Measurements from ENCODE around the gene TRABD2A. TPM values are rescaled to one million over a fixed set of nuclear protein-coding genes. Genes with fewer than 3 reads are reported as not detected.

Gene TRABD2A
- total and polyA plus RNA-seq, 2 of the 13 experiments (the other 11 are each of a cell fraction or from before 2014, with no cell fraction given) = 0.15 TPM; not detected in 1

DNA sequence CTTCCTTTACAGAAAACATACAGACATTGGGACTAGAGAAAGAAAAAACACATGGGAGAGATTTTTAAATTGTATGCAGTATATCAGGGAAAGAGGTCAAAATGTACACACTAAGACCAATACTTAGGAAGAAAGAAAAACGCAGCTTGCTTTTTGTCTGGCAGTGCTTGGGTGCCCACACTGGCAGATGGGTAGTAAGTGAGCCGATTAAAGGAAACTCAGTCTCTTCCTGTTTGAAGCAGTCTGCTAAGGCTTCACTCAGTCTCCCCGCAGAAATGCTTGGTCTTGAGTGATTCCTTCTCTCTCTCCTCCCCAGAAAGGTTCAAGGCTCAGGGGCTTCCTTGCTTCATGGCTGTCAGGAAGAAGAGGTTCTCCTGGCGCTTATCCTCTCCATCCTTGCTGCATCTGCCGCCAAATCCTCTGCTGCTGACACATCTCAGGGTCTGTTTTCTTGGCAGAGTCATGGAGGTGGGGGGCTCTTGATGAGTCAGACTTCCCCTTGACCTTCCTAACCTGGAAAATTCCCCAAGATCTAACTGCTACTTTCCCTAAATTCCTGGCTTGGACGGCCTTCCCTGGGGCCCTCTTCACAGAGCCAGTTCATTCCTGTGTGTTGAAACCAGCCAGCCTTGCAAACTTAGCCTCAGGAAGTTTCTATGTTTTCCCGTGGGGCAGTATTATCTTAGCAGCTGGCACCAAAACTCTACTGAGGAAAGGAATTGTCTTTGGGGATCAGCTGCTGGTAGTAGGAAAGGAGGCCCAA, 14.1 kb upstream of the TRABD2A start:
- no TSS peak for BruUV-seq (replicated peaks)
- ATAC-seq (no peak), FAIRE-seq (no peak), DNase-seq (ENCODE audit: low spot score) (no peak)
- WGBS (ENCODE audit: low lambda C conversion rate) = 42% methylated on average over 7 of the region's 7 CpGs
- POLR2A ChIA-PET = interaction anchor here (0.5 kb wide), 1 partner anchor 13 kb away, joined by 3 read pairs; no protein-coding TSS in a partner anchor
- Histone ChIP-seq H3K36me3 (replicated peaks in 1 of 2; ENCODE audit: control insufficient read depth in 1 of 2, insufficient read depth in 2 of 2, low read length in 2 of 2) (no peaks in the 10 kb centered on the region), H3K4me1 (ENCODE audit: insufficient read depth, low read length) (peaks cover 10% of the 10 kb centered on the region), H3K27ac (ENCODE audit: extremely low read length, insufficient read depth, low read length) (no peak overlapping the region), H3K27me3 (ENCODE audit: control insufficient read depth in 1 of 2, insufficient read depth in 2 of 2, low read length in 2 of 2) (peaks cover 3 to 20% of the 10 kb centered on the region in 2 experiments; a peak in 3 of 5 replicates), H3K4me3 (replicated peaks in 1 of 3; ENCODE audit: insufficient read depth in 1 of 3, low read depth in 2 of 3, low read length in 3 of 3) (no peak overlapping the region), H3K4me2 (ENCODE audit: low read depth, low read length) (no peak overlapping the region), H3K79me2 (ENCODE audit: insufficient read depth, low read length) (no peaks in the 10 kb centered on the region), H4K20me1 (ENCODE audit: insufficient read depth, low read length) (no peaks in the 10 kb centered on the region), H3K9ac (ENCODE audit: insufficient read depth, low read depth, low read length) (no peak overlapping the region), H2AFZ (ENCODE audit: low read length) (peak overlapping the region; percentile 33), H3K9me3 (ENCODE audit: low read length) (no peaks in the 10 kb centered on the region)
- CTCF ChIA-PET (ENCODE audit: low intra/inter-chr PET ratio, low total read pairs) = no interaction called here
- in situ Hi-C loops (cut with HindIII; ENCODE audit: extremely low pct_ligation_motif_present, low pct_unique_long_range_greater_than_20kb) = no loop called here
- intact Hi-C loops (cut with micrococcal nuclease; ENCODE audit: unreplicated experiment) = no loop called here
- TF ChIP-seq ZSCAN30 (CRISPR knock-in tag; IDR thresholded peaks at IDR 0.05) (no peak), RBFOX2 (IDR thresholded peaks at IDR 0.05; ENCODE audit: low read depth, low read length) (no peak), REL (CRISPR knock-in tag; conservative IDR thresholded peaks at IDR 0.05) (no peak), WIZ (CRISPR knock-in tag; IDR thresholded peaks at IDR 0.05) (no peak), ZNF619 (CRISPR knock-in tag; IDR thresholded peaks at IDR 0.05) (no peak), ZNF180 (CRISPR knock-in tag; IDR thresholded peaks at IDR 0.05; ENCODE audit: borderline replicate concordance, low read depth) (no peak), ZNF598 (CRISPR knock-in tag; IDR thresholded peaks at IDR 0.05; ENCODE audit: borderline replicate concordance) (no peak), RARG (CRISPR knock-in tag; IDR thresholded peaks at IDR 0.05; ENCODE audit: low read depth) (no peak), RXRB (CRISPR knock-in tag; IDR thresholded peaks at IDR 0.05; ENCODE audit: borderline replicate concordance) (no peak), ZKSCAN8 (CRISPR knock-in tag; IDR thresholded peaks at IDR 0.05; ENCODE audit: borderline replicate concordance) (no peak), KAT2B (IDR thresholded peaks at IDR 0.05; ENCODE audit: borderline replicate concordance, low read depth, low read length) (no peak), PCBP1 (IDR thresholded peaks at IDR 0.05; ENCODE audit: borderline replicate concordance, low read depth, low read length) (no peak), SIN3A (IDR thresholded peaks at IDR 0.05; ENCODE audit: borderline replicate concordance, low read depth, low read length) (no peak)
- TF ChIP-seq, protein P1, sequence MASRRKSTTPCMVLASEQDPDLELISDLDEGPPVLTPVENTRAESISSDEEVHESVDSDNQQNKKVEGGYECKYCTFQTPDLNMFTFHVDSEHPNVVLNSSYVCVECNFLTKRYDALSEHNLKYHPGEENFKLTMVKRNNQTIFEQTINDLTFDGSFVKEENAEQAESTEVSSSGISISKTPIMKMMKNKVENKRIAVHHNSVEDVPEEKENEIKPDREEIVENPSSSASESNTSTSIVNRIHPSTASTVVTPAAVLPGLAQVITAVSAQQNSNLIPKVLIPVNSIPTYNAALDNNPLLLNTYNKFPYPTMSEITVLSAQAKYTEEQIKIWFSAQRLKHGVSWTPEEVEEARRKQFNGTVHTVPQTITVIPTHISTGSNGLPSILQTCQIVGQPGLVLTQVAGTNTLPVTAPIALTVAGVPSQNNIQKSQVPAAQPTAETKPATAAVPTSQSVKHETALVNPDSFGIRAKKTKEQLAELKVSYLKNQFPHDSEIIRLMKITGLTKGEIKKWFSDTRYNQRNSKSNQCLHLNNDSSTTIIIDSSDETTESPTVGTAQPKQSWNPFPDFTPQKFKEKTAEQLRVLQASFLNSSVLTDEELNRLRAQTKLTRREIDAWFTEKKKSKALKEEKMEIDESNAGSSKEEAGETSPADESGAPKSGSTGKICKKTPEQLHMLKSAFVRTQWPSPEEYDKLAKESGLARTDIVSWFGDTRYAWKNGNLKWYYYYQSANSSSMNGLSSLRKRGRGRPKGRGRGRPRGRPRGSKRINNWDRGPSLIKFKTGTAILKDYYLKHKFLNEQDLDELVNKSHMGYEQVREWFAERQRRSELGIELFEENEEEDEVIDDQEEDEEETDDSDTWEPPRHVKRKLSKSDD (CRISPR knock-in tag; IDR thresholded peaks at IDR 0.05; ENCODE audit: low read depth) = no peak
- TF ChIP-seq, protein P2, sequence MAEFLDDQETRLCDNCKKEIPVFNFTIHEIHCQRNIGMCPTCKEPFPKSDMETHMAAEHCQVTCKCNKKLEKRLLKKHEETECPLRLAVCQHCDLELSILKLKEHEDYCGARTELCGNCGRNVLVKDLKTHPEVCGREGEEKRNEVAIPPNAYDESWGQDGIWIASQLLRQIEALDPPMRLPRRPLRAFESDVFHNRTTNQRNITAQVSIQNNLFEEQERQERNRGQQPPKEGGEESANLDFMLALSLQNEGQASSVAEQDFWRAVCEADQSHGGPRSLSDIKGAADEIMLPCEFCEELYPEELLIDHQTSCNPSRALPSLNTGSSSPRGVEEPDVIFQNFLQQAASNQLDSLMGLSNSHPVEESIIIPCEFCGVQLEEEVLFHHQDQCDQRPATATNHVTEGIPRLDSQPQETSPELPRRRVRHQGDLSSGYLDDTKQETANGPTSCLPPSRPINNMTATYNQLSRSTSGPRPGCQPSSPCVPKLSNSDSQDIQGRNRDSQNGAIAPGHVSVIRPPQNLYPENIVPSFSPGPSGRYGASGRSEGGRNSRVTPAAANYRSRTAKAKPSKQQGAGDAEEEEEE (CRISPR knock-in tag; IDR thresholded peaks at IDR 0.05; ENCODE audit: borderline replicate concordance) = no peak
- TF ChIP-seq, protein P3, sequence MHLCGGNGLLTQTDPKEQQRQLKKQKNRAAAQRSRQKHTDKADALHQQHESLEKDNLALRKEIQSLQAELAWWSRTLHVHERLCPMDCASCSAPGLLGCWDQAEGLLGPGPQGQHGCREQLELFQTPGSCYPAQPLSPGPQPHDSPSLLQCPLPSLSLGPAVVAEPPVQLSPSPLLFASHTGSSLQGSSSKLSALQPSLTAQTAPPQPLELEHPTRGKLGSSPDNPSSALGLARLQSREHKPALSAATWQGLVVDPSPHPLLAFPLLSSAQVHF (CRISPR knock-in tag; IDR thresholded peaks at IDR 0.05) = no peak
